GM21786 (cell line): ENCODE measurements around the gene VDR.
"Not testable (repeated sequence)": the region's sequence is repeated elsewhere in the genome, so short reads cannot be mapped to it uniquely, and the experiment has no call there.

ENCODE experiments used
- ATAC-seq: cut with Tn5 transposase; IDR thresholded peaks from one replicate; pipeline ENCODE4 v1.9.1; 2021; ENCODE audit not compliant: unreplicated experiment

Gene VDR

GRCh38 chr12:47850153-47851084 is 54.4 kb downstream of the VDR start:
- ATAC-seq, result no peak

DNA sequence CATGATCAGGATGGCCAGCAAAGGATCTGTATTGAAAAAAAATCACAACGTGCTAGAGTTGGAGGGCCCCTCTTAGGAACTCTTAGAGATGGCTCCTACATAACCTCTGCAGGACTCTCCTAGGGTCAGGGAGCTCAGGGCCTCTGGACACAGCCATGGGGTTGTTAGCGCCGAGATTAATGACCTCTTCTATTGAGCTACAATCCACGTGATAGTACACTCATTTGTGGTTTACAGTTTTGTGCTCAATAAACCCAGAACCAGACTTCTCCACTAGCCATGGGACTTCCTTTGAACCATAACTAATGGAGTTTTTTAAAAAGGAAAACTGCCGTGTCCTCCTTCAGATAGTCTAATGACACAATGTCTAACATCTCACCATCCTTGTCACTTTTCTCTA is 55.5 kb downstream of the VDR start:
- ATAC-seq, result no peak

GRCh38 chr12:47848853-47849252 is 55.9 kb downstream of the VDR start:
- no peak for ATAC-seq

DNA sequence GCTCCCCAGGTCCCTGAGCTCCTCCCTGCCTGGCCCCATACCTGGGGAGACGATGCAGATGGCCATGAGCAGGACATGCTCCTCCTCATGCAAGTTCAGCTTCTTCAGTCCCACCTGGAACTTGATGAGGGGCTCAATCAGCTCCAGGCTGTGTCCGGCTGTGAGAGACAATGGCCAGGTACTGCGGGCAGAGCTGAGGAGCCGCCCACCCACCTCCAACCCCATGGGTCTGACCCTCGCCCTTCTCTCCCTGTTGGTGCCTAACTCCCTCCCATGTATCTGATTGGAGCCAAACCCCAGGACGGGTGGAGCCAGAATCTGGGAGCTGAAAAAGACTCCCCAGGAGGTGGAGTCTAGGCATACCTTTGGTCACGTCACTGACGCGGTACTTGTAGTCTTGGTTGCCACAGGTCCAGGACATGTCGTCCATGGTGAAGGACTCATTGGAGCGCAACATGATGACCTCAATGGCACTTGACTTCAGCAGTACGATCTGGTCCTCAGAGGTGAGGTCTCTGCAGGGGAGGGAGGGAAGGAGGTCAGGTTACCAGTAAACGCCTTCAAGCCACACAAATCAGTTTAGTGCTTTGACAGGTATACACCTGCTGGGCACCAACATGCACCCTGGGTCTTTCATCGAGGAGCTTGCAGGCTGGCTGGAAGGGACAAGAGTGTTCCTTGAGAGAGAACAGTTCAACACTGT is 58.3 kb downstream of the VDR start:
- ATAC-seq, result no peak

DNA sequence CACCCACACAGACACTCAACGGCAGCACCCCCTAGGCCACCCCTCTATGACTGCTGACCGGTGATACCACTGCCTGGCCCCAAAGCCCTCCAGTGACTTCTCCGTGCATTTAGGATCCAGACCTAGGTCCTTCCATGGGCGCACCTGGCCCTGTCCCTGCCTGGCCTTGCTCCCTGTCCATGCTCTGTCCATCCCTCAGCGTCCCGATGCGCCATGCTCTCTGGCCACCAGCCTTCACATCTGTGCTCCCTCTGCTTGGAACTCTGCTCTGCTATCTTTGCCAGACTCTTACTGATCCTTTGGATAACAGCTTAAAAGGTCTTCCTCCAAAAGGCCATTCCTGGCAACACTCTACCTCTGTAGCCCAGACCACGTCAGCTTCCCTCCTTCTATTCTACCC is 59.7 kb downstream of the VDR start:
- no peak for ATAC-seq

- no peak for ATAC-seq
Measured at GRCh38 chr12:47844264-47845019, 60.4 kb downstream of the VDR start.

DNA sequence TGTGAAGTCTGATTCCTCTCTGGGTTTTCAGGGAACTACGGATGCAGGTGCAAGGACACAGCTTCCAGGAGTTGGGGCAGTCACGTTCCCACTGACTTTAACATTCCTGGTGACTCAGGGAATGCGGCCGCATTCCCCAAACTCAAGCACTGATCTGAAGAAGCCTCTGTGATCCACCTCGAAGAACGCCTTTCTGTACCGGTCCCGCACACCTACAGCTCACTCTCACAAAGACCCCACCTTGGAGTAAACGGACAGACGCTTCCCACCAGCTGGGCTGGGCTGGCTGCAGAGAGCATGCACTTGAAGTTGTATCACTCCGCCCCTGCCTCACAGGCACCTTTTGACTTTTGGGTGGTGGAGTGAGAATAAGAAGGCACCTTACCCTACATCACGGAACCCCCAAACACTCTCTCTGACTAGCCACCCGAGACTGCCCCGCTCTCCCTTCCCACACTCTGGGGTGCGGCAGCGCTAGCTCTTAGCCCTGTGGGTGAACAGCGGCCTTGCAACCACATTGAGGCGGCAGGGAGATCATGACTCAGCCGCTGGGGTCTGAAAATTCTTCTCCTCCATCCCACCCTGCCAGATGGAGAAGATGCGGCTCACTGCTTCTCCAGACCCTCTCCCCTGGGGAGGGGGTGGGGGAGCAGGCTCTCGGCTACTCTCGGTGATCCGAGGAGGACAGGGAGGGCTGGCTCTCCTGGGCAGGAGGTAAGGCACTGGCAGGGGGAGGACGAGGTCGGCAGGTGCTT is 61.4 kb downstream of the VDR start:
- no peak for ATAC-seq

DNA sequence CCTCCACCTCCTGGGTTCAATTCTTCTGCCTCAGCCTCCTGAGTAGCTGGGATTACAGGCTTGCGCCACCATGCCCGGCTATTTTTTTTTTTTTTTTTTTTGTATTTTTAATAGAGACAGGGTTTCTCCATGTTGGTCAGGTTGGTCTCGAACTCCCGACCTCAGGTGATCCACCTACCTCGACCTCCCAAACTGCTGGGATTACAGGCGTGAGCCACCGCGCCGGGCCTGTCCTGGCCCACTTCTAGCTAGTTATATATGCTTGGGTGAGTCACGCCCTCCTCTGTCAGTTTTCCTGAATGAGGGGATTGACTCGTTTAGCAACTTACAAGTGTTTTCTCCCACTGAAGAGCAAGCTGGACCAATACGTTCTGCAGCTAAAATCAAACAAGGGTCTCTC is 62.3 kb downstream of the VDR start:
- not testable (repeated sequence) for ATAC-seq

DNA sequence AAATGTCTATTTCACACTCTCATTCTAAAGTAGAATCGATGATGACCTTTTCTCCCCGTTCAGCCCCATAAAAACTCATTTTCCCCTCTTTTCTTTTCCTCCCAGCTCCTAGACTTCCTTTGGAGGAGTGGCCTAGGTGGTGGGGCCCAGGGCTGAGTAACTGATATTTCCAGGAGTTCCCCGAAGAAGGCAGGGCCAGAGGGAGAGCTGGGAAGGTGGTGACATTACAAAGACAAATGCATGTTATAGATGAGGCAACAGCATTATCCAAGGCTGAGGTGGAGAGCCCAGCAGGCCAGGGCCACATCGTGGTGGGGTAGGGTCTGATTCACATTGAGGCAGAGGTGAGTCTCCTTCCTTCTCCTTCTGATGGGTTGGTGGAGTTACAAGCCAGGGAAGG is 62.9 kb downstream of the VDR start:
- no peak for ATAC-seq

- ATAC-seq, result no peak
Measured at GRCh38 chr12:47841501-47841900, 63.3 kb downstream of the VDR start.

GRCh38 chr12:47840571-47840970 is 64.2 kb downstream of the VDR start:
- no peak for ATAC-seq

DNA sequence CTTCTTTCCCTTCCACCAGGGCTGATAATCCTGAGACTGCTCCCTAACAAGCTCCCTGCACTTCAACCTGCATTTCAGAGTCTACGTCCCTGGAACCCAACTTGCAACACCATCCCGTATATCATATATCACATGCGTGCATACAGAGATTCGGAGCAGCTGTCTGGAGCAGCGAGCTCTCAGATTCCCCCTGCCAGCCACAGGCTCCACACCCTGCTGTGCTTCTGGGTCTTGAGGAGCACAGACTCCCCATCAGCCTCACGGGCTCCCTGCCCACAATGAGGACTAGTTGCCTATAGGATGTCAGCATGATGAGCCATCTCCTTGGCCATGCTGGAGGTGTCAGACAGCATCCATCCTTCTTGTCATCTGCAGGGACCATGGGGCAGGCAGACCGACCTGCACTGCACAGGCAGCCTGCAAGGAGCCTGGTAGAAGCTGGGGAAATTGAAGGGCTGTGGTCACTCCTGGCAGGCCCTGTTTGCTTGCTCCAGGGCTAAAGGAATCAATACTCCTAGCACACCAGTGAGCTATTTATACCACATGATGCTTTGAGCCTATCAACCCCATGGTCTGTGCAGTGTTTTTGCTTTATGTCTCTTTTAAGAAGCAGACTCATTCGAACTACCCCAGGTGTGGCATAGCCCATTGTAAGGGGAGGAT is 65.4 kb downstream of the VDR start:
- no peak for ATAC-seq

DNA sequence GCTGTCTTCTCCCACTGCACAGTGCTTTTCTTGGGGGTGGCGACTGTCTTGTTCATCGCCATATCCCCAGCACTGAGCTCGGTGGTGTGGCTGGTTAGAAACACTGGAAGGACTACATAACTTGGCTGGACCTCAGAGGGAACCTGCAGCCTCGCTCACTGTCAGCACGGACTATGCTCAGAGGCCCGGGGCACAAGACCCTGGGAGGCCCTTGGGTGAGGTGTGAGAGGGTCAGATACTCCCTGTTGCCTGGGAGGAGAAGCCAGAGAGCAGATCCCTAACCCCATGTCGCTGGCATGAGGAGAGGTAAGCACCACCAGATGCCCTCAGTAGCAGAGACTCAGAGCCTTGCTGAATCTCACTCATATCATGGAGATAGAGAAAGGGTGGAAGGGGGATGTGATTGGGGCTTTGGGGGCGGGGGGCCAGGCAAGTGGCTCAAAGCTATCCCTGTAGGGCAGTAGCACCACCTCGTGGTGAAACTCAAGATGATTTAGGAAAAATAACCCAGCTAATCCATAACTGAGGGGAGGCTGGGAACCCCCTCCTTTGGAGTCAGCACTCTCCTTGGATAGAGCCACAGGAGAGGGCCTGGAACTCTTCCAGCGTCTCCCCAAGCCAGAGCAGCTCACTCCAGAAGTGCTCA is 66.4 kb downstream of the VDR start:
- no peak for ATAC-seq

- ATAC-seq, result no peak
Measured at GRCh38 chr12:47837190-47838171, 67.3 kb downstream of the VDR start.

DNA sequence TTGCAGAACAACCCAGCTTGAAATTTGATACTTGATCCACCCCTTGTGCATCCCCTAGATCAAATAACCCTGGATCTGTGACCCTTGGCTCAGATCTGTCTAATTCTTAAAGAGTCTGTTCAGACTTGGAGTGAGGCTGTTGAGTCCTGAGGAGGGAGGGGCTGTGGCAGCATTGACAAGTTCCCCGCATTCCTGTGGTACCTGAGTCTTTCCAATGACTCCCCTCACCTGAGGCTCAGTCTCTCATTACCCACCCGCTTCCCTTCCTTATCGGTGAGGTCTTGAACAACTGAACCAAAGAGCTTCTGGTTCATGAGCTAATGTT is 69.0 kb downstream of the VDR start:
- ATAC-seq, result no peak

GRCh38 chr12:47835006-47835830 is 69.6 kb downstream of the VDR start:
- no peak for ATAC-seq

- ATAC-seq, result no peak
Measured at GRCh38 chr12:47834199-47834903, 70.4 kb downstream of the VDR start.
